Stimulated activated CD4-positive, alpha-beta T cell treated with anti-CD3 and anti-CD28 coated beads, Interleukin-15, amount 100 ng/mL, for 48 hours (primary cell): Measurements from ENCODE around the gene MLN.
"Not testable (repeated sequence)": the region's sequence is repeated elsewhere in the genome, so short reads cannot be mapped to it uniquely, and the experiment has no call there.

Experiments
- DNase-seq, 2 donors: peaks; one replicate each; pipeline ENCODE4 v3.0.0-alpha.2; 2020; ENCODE audit warnings: low read depth in 2 of 2

Gene MLN

DNA sequence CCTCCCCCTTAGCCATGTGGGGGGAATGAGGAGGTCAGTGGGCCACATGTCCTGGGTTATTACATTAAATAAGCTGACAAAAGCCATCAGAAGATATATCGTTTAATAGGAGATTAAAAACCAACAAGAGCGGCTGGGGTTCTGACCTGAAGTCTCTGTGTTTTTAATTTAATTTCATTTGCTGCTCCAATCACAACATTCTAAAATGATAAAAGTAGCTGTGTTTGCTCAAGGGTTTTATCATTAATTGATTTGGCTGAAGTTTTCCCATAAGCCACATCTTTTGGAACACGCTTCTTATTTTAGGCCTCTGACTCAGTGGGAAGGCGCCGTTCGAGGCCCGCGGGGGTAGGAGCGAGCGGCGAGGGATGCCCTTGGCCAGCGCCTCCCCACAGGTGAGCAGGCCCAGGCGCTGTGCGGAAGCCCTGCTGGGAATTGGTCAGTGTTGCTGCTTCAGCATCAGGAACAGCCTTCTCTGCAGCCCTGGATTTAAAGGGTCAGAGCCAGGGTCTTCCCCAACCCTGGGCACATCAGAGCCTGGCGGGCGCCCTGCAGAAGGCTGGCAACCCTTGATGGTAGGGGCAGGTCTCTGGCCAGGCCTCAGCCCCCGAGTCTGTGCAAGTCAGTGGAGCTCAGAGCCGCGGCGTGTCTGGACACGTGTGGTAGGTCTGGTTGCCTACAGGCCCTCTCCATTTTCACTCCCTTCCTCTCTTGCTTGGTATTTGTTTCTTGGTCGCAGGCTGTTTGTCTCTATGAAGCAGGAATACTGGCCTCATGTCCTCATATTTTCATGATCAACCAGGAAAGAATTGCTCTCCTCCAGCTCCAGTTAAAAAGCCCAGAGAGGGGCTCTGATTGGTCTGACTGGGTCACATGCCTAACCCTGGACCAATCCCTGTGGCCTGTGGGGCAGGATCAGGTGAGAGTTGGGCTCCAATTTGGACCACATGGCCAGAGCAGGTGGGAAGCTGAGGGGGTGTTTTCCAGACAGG lies 30.9 kb upstream of the MLN start:
- no peak for DNase-seq

DNA sequence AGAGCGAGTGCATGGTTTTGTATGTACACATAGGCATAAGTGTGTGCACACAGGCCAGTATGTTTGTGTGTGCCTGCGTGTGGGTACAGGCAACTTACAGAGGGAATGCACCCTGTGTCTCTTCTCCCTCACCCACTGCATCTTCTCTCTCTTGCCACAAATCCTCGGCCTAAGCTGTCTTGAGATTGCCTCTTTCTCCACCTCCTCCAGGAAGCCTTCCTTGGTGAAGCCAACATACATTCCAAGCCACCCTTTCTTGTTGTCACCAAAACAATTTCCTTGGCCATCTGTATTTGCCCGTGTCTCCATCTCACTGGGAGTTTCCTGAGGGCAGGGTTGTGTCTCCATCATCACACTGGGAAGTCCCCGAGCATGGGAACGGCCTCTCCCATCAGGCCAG lies 29.8 kb upstream of the MLN start:
- no peak for DNase-seq

DNA sequence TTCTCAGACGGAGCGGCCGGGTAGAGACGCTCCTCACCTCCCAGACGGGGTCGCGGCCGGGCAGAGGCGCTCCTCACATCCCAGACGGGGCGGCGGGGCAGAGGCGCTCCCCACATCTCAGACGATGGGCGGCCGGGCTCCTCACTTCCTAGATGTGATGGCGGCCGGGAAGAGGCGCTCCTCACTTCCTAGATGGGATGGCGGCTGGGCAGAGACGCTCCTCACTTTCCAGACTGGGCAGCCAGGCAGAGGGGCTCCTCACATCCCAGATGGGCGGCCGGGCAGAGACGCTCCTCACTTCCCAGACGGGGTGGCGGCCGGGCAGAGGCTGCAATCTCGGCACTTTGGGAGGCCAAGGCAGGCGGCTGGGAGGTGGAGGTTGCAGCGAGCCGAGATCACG lies 29.0 kb upstream of the MLN start:
- DNase-seq, result not testable (repeated sequence)

DNA sequence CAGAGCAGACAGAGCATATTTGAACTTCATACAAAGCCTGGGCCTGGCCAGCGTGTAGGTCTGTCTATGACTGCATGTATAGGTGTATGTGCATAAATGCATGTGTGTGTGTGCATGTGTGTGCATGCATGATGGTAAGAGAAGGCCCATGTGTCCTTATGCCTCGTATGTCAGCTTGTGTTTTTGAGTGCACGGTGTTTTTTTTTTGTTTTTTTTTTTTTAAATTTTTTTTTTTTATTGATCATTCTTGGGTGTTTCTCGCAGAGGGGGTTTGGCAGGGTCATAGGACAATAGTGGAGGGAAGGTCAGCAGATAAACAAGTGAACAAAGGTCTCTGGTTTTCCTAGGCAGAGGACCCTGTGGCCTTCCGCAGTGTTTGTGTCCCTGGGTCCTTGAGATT lies 27.9 kb upstream of the MLN start:
- DNase-seq, result not testable (repeated sequence)

DNA sequence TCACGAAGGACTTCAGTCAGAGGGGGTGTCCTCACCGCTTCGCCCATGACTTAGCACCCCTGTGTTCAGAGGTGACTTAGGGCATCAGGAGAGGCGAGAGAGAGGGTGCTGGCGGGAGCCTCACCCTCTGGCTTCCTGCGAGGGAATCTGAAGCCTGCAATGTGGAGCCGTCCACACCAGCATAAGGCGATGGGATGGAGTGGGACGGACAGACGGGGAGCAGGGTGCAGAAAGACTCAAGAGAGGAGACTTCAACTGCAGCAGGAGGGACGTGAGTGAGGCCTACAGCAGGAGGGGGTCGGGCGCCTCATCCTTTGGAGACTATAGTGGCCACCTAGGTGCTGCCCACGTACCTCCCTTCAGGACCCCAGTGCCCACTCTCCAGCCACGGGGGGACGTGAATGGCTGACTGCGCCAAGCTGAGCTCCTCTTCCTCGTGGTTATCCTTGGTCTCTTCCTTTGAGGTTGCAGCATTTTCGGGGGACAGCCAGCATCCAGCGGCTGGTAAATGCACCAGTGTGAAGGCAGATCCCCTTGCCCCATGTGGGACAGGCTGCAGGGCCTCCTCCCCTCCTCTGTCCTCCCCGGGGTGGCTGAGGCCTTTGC lies 26.9 kb upstream of the MLN start:
- no peak for DNase-seq

DNA sequence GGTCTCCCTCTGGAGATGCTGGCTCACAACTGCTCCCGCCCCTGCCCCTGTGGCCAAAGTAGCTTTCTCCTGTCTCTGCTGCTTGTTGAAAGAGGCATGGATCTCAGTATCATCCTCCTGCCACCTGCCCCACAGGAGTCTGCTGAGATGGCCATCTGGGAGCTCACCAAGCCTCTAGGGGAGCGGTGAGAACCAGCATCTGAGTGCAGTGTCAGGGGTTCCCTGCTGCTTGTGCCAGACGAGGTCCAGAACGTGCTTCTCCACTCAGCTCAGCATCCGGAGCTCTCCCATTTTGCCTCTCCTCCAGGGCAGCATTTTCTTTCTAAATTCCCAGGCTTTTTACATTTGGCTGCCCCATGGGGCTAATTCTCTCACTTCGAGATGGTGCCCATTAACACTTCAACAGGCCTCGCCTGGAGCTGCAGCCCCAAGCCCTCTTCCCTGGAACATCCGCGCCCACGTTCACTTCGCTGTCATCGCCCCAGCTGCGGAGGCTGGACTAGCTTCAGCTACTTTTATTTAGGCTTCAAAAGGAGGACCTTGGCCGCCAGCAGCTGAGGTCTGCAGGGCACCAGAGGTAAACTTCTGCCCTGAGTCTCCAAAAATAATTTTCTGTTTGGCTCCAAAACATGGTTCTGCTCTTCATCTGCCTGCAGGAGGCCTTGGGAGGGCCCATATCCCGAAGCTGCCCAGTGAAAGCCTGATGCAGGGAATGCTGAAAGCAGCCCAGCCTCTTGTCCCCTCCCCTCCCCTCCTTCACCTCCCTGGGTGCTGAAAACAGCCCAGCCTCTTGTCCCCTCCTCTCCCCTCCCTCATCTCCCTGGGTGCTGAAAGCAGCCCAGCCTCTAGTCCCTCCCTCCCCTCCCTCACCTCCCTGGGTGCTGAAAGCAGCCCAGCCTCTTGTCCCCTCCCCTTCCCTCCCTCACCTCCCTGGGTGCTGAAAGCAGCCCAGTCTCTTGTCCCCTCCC lies 25.2 kb upstream of the MLN start:
- DNase-seq, result no peak

DNA sequence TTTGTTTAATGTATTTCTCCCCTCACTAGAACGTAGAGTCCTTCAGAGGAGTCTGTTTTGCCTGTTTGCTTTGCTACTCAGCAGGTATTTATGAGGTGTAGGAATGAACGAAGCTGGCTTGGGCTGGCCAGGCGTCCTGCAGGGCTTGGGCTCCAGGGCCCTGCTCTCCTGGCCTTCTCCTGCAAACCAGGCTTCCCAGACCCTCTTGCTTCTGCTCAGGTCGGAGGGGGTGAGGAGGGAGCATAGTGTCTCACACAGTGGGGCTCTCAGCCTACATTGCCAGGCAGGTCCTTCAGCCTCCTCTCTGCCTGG lies 24.6 kb upstream of the MLN start:
- no peak for DNase-seq

DNA sequence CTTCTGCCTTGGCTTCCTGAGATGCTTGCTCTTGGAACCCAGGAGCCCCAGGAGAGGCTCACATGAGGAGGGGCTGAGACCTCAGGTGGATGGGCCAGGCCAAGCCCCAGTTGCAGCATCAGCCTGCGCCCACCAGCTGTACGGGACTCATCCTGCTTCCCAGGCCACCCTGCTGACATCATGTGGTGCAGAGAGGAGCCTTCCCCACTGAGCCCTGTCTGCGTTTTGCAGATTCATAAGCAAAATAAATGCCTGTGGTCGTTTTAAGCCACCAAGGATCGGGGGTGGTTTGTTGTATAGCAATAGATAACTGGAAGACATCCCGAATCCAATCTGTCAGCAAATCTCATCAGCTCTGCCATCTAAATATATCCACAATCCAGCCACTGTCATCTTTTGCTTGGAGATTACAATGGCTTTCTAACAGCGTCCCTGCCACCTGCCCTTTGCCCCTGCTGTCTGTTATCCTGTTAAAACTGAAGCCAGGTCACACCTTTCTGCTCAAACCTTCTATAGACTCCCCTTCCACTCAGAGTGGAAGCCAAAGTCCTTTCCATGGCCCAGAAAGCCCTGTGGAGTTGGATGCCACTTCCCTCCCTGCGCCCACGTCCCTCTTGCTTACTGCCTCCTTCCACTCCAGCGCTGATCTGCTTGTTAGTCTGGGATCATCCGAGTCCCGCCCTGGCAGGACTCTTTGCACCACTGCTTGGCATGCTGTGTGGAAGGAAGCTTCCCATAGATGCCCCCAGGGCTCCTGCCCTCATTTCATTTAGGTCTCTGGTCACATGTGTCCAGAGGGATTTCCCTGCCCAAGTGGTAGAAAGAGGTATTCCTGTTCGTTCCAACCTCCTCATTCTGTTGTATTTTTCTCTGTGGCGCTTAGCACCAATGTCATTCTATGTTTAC lies 24.0 kb upstream of the MLN start:
- no peak for DNase-seq

DNA sequence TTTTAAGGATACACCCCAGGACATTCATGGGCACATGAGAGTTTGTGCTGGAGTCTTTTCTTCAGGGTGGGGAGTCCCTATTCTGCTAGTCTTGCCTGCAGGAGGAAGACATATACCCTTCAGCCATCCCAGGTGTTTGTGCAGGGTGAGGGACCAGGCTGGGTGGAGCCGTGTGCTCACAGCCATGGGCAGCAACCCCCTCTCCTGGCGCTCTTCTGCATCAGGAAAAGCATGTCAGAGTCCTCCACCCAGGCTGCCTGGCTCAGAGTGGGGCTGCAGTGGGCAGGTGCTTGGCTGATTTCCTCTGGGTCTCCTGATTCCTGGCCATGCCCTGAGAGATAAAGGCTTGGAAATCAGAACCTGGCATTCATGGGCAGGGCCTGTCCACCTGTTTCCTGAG lies 22.7 kb upstream of the MLN start:
- no peak for DNase-seq

DNA sequence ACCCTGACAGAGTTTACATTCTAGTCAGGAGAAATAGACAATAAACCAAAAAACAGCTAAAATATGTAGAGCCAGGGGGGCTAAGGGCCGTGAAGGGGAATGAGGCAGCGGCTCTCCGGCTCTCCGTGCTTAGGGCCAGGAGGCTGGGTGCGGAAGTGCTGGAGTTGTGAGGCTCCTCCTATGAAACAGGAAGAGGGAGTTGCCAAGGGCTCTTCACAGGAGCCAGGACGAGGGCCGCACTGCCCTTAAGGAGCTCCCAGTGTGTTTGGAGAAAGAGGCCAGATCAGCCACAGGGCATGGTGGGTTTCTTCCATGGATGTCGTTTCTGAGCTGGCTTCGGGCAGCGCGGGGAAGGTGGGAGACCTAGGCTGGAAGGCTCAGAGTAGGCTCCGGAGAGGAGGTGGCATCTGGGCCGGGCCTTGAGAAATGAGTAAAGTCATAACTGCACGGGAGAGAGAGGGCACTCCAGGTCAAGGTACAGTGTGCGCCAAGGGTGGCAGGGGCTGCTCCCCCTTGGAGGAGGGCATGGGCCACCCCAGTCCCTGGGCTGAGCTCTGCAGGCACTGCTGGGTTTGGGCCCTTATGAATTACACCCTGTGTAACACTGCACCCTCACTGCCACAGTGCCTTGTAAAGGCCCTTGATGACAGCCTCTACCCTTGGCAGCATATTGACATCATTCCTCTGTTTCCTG lies 20.8 kb upstream of the MLN start:
- no peak for DNase-seq

DNA sequence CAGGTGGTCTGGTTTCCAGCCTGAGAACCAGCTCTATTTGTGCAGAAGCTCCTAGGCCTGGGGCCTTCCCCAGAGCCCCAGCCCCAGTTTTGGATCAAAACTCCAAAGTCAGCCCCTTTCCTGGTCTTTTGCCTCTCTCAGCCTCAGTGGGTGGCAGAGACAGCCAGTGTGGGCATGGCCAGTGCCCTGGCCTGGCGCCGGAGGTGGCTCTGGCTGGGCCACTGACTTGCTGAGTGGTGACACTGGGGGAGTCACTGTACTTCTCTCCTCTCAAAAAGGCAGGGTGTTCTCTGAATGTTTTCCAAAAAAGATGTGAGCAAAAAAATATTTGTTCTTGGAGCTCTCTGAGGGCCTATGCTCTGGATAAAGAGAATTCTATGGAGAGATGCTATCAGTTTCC lies 20.0 kb upstream of the MLN start:
- DNase-seq, result no peak

DNA sequence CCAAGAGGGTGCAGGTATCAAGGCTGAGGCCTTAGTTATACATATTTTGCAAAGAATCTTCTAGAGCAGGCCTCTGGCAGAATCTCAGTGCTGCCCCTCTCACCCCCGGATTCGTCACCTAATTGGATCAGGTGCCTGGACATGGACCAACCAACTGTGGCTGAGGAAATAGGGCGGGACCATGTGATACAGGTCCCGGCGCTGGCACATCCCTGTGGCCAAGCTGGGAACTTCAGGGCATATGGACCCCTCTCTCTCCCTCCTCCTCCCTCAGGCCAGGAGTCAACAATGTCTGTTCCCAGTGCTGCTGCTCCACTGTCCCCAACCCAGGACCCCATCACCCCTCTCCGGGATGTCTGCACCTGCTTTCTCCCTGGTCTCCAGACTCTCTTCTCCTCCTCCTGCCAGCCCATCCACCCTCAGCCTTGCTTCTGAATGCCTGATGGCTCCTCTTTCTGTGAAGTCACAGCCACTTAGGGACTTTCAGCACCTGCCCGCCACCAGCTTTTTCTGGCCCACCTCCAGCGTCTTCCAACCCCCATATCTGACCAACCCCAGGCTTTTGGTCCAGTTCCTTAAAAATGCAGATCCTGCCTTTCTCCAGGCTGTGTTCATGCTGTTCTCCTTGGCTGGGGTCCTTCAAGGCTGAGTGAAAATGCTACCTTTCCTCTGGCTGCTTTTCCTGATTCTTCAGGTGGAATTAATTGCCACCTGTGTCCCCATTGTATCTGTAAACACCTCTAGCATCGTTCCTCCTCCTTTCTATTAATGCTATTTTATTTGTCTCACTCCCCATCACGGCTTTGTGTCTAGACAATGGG lies 19.0 kb upstream of the MLN start:
- DNase-seq, result no peak

DNA sequence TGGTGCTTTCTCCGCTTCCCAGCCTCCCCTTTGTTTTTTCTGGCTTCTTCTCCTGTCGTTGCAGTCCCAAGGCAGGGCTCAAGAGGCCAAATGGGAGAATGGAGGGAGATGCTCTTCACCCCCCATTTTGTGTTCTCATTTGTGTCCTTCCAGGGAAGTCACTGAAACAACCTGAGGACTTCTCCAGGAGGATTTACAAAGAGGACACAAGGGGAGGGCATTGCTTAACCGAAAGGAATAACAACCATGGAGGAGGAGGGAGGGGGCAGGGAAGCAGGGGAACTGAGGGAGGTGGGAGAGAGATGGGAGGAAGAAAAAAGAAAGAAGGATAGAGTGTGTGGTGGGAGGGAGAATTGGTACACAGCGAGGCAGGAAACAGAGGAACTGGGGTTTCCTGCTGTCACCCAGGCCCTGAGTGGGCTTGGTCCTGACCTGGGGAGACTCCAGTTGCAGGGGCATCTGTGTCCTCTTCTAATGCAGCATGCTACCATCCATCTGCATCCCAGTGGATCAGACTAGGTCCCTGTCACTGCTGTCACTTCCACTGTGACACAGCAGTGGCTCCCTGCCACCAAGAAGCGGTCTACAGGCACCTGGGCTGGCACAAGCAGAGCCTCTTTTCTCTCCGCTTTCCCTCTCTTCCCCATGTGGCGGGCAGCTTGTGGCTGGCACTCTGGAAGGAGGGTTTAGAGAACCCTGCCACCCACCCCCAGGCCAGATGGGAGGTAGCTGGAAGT lies 17.1 kb upstream of the MLN start:
- no peak for DNase-seq

DNA sequence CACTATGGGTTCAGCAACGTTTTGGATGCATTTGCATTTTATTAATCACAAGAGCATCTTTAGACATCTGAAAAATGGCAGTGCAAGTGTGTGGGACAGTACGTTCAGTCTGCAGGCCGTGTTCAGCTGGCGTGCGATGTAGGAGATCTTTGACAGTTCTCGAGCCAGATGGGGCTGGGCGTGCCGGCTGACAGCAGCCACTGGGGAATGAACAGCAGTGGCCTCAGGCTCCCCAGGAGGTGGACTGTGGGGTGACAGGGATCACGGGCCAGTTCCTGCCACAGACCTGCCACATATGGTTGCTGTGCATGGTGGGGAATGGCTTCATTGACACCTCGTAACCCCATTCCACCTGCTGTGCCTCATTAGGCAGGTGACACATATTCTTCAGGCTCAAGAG lies 16.4 kb upstream of the MLN start:
- no peak for DNase-seq

DNA sequence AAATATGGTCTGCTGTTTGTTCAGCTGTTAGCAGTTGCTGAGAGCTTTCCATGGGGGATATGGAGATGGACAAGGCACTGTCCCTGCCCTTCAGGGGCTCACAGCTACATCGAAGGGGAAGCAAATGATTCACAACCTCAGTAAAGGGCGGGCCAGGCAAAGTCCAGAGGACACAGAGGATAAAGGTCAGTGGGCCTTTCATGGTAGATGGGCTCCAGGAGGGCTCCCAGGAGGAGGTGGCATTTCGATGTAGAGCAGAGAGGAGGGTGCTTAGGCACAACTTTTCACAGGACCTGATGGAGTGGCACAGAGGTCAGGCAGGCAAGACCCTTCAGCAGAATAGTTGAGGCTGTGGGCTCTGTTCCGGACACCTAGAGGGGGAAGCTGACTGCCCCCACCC lies 15.2 kb upstream of the MLN start:
- no peak for DNase-seq

DNA sequence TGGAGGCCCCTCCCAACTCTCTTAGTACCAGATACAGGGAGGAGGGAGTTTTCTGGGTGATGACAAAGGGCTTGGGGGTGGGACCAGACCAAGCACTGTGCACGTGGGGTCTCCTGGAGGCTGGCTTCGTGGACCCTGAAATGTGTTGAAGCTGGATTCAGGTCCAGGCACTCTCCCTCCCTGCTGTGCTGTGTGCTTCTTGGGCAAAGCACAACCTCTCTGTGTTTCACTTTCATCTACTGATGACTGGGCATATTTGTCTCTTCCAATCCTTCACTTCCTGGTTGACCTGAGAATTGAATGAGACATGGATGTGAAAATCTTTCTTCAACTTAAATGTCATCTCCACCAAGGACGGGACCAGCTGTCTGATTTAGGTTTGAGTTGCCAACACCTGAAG lies 14.5 kb upstream of the MLN start:
- no peak for DNase-seq

DNA sequence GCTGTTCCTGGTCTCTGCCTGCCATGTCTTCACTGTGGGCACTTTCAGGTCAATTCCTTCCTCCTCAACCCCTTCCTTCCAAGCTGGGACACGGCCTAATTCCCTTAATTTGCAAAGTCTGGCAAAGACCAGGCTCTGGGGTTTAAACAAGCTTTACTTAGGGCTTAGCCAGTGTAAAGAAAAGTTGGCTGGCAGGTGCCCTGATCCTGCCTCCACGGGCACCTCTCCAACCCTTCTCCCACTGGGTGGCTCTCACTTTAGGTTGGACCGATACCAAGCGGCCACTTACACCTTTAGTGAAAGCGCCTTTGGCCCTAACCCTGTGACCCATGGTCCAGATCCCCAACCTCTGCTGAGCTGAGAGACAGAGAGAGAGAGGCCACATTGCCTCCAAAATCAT lies 13.7 kb upstream of the MLN start:
- no peak for DNase-seq

DNA sequence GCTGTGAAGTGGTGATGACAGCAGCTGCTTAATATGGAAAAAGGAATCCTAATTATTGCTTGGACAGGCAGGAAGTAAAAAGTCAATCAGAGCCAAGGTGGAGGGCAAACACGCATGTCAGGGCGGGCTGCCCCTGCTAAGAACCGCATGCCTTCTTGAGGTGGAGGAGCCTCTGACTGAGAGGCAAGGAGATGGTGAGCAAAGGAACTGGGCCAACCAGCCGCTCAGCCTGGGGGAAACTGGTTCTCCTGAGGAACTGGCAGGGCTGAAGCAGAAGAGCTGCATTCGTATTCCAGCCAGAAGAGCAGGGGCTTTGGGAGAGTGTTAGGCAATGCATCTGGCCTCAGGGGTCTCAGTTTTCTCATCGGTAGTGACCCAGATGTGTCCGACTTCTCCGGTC lies 13.1 kb upstream of the MLN start:
- DNase-seq, result no peak

DNA sequence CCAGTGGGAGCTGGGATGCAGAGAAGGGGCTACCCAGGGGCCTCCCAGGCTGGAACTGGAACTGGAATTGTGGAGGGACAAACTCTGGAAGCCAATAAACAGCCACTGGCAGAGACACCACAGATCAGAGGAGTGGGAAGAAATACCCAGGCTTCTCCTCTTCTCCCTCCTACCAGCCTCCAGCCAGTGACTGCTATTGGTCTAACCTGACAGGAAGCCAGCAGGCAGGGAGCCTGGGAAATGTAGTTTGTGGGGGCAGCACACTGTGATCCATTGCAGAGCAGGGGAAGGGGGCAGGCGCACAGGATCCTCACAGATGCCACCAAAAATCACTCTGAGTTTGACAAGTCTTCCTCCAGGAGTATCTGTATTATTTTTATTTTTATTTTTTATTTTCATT lies 12.1 kb upstream of the MLN start:
- DNase-seq, result no peak
